HUDEP-2 (cell line): ENCODE results near the gene CCDC177.

Experiments used
- DNase-seq, 76 experiments: peaks; one replicate each; lab custom pipeline; 2025; ENCODE audit not compliant: unreplicated experiment in 76 of 76; lab: John Stamatoyannopoulos, UW

Gene CCDC177

DNA sequence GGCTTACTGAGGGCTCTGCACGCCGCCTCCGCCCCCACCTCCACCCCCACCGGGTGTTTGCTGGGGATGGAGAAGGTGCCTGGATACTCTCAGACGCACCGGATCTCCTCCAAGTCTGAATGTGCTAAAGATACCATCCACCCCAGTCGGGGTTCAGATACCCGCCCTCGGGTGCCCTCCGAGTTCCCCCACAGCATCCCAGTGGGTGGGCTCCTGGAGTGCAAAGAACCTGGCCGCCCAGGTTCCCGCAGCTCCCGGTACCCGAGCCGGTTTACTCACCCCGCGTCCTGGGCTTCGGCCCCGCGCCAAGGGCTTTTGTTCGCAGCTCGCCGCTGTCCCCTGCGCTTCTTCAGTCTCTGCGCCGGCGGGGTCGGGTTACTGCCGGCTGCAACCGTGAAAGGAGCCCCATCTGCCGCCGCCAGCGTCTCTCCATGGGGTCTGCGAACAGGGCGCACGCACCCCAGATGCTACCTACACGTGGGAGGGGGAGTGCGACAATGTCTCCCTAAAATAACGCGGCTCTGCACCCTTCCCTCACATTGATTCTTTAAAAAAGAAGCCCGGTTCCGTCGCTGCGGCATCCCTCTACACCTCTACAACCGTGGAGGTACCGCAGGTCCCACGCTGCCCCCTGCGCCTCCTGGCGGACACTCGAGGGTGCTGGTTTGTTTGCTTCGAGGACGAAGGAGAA lies at the start of gene CCDC177:
Gene CCDC177, minus strand, starts transcription at position 609 of the 691 bp plus-strand sequence. CDS start 1,249 bp downstream, outside the sequence.
- peak in 29 of 76 experiments; percentile 1 to 46 (median 23) for DNase-seq

GRCh38 chr14:69624136-69624535 lies 49.5 kb upstream of the CCDC177 start:
- no peak for DNase-seq

DNA sequence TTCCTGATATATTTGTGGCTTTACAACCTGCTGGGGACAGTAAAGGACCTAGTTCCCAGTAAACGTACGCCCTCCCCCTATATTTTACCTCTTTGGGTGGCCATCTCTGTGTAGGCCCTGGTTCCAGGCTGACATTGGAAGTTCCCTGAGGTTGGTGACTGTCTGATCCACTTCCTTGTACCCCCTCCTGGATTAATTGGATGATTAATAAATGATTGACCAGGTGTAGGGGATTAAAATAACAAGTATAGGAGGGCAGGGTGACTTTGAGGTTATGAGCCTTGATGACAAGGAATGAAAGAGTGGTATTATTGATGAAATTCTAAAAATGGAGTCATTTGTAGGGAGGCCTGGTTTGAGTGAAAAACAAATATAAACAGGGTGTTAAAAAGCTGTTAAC lies 46.3 kb upstream of the CCDC177 start:
- DNase-seq: no peak

- DNase-seq: no peak
These were observed 45.5 kb upstream of the CCDC177 start for GRCh38 chr14:69620211-69620611.

GRCh38 chr14:69619012-69619411 lies 44.3 kb upstream of the CCDC177 start:
- DNase-seq: no peak

GRCh38 chr14:69617796-69618195 lies 43.1 kb upstream of the CCDC177 start:
- DNase-seq: no peak

- DNase-seq: no peak
These were observed 41.7 kb upstream of the CCDC177 start for GRCh38 chr14:69616408-69616773.

GRCh38 chr14:69615496-69616407 lies 41.1 kb upstream of the CCDC177 start:
- peak in 17 of 76 experiments; percentile 16 to 45 (median 27) for DNase-seq

GRCh38 chr14:69615121-69615495 lies 40.4 kb upstream of the CCDC177 start:
- DNase-seq: peak in 2 of 76 experiments; percentile 15 to 29

- peak in 2 of 76 experiments; percentile 14 to 16 for DNase-seq
These were observed 39.9 kb upstream of the CCDC177 start for GRCh38 chr14:69614592-69614991.

GRCh38 chr14:69613312-69614073 lies 38.8 kb upstream of the CCDC177 start:
- DNase-seq: no peak

DNA sequence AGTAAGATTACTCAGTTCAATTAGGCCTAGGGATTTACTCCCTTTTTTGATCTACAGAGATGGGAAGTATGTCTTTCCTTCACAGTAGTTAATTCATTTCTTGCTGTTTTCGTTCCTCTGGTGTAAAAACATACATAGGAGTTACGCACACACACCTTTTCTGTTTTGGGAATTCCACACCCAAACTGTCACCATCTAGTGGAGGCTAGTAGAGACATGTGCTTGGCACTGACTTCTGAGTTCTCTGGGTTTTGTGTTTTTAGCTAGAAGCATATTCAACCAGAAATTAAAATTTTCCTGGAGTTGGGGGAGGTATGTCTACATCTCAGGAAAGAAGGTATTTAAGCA lies 38.1 kb upstream of the CCDC177 start:
- peak in 6 of 76 experiments; percentile 11 to 37 (median 20) for DNase-seq

DNA sequence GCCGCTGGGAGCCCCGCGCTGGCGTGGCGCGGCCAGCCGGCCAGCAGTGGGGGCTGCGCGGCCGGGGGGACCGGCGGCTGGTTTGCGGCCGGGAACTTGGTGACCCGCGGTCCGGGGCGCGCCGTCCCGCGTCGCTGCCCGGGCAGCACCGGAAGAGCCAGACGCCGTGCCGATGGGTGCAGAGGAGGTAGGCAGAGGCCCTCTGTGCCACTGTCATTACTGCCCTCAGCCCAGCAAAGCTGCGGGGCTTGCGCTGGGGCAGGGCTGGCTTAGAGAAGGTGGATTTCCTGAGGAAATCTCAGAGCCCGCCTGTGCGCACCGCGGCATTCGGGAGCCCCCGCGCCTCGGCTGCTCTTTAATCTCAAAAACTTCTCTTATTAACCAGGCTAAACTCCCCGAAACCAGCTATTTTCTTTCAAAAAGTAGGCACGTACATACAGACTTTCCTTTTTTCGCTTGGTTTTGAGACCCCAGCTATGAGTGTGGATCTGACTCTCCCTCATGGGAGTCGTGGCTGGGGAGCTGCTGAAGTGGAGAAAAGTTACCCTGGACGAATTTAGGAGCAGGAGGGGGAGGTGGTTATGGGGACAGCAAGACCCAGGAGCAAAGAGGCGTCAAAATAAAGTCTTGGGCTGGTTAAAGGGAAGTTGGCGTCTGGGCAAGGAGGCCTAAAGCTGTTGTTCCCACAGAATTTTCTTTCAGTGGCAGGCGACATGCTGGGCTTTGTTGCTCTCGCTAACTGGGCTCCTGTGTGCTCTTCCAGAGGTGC lies 37.5 kb upstream of the CCDC177 start:
- peak in 3 of 76 experiments; percentile 4 to 20 (median 14) for DNase-seq

GRCh38 chr14:69611172-69612013 lies 36.7 kb upstream of the CCDC177 start, which contains the start of gene SUSD6:
SUSD6 (plus strand) TSS chr14:69611596; CDS start chr14:69658593, 46,997 bp downstream.
- peak in 73 of 76 experiments; percentile 10 to 95 (median 81) for DNase-seq

GRCh38 chr14:69610874-69611171 lies 36.2 kb upstream of the CCDC177 start:
- DNase-seq: peak in 6 of 76 experiments; percentile 28 to 56 (median 44)

- DNase-seq: no peak
These were observed 35.6 kb upstream of the CCDC177 start for GRCh38 chr14:69610020-69610873.

- no peak for DNase-seq
These were observed 31.9 kb upstream of the CCDC177 start for GRCh38 chr14:69606258-69607184.
